ENCODE results near the gene RIC1. TPM values are rescaled to one million over a fixed set of nuclear protein-coding genes. Genes with fewer than 3 reads are reported as not detected.

The RIC1 gene
- total and polyA plus RNA-seq, 2 experiments from 2014 or later, result 9.7 to 33.7 TPM

GRCh38 chr9:5614192-5614591 is 14.7 kb upstream of the RIC1 start:
- H3K4me1 ChIP-seq (ENCODE audit: low read depth), result no peaks in the 10 kb centered on the region
- no peak for DNase-seq (ENCODE audit: low read depth in 1 of 2, low spot score in 1 of 2)
- no peak overlapping the region for H3K4me3 ChIP-seq
- no peaks in the 10 kb centered on the region for H3K36me3 ChIP-seq
- no peaks in the 10 kb centered on the region for H3K27me3 ChIP-seq
- H3K27ac ChIP-seq, result no peak overlapping the region
- no peak for TF ChIP-seq CTCF (IDR thresholded peaks at IDR 0.05; ENCODE audit: low read depth, low read length)
- no peaks in the 10 kb centered on the region for H3K9me3 ChIP-seq (ENCODE audit: low read depth)

- no peak for DNase-seq (ENCODE audit: low read depth in 1 of 2, low spot score in 1 of 2)
Measured at GRCh38 chr9:5614985-5615384, 13.9 kb upstream of the RIC1 start.

GRCh38 chr9:5617749-5618148 is 11.2 kb upstream of the RIC1 start:
- no peaks in the 10 kb centered on the region for H3K9me3 ChIP-seq (ENCODE audit: low read depth)
- no peak for DNase-seq (ENCODE audit: low read depth in 1 of 2, low spot score in 1 of 2)
- H3K4me3 ChIP-seq, result no peak overlapping the region
- no peak for TF ChIP-seq CTCF (IDR thresholded peaks at IDR 0.05; ENCODE audit: low read depth, low read length)
- H3K27me3 ChIP-seq, result no peaks in the 10 kb centered on the region
- H3K27ac ChIP-seq, result no peak overlapping the region
- no peaks in the 10 kb centered on the region for H3K4me1 ChIP-seq (ENCODE audit: low read depth)
- H3K36me3 ChIP-seq, result no peaks in the 10 kb centered on the region

More at GRCh38 chr9:5614985-5615384, 13.9 kb upstream of the RIC1 start:
- Histone ChIP-seq H3K4me1 (ENCODE audit: low read depth) (no peaks in the 10 kb centered on the region), H3K9me3 (ENCODE audit: low read depth) (no peaks in the 10 kb centered on the region), H3K4me3 (no peak overlapping the region), H3K27me3 (no peaks in the 10 kb centered on the region), H3K27ac (no peak overlapping the region), H3K36me3 (no peaks in the 10 kb centered on the region)
- TF ChIP-seq CTCF (IDR thresholded peaks at IDR 0.05; ENCODE audit: low read depth, low read length), result no peak

- no peaks in the 10 kb centered on the region for H3K9me3 ChIP-seq (ENCODE audit: low read depth)
- H3K27ac ChIP-seq, result no peak overlapping the region
- no peak for TF ChIP-seq CTCF (IDR thresholded peaks at IDR 0.05; ENCODE audit: low read depth, low read length)
- no peaks in the 10 kb centered on the region for H3K4me1 ChIP-seq (ENCODE audit: low read depth)
- H3K36me3 ChIP-seq, result no peaks in the 10 kb centered on the region
- no peak for DNase-seq (ENCODE audit: low read depth in 1 of 2, low spot score in 1 of 2)
- H3K4me3 ChIP-seq, result no peak overlapping the region
- H3K27me3 ChIP-seq, result no peaks in the 10 kb centered on the region
Measured at GRCh38 chr9:5620494-5620893, 8.4 kb upstream of the RIC1 start.

- H3K4me1 ChIP-seq (ENCODE audit: low read depth), result no peaks in the 10 kb centered on the region
- H3K27me3 ChIP-seq, result no peaks in the 10 kb centered on the region
- H3K9me3 ChIP-seq (ENCODE audit: low read depth), result no peaks in the 10 kb centered on the region
- no peak for TF ChIP-seq CTCF (IDR thresholded peaks at IDR 0.05; ENCODE audit: low read depth, low read length)
- DNase-seq (ENCODE audit: low read depth in 1 of 2, low spot score in 1 of 2), result peak in 1 of 2 donors; percentile 70
- no peaks in the 10 kb centered on the region for H3K36me3 ChIP-seq
- no peak overlapping the region for H3K4me3 ChIP-seq
- no peak overlapping the region for H3K27ac ChIP-seq
Measured at GRCh38 chr9:5621327-5621726, 7.6 kb upstream of the RIC1 start.

GRCh38 chr9:5622016-5622415 is 6.9 kb upstream of the RIC1 start:
- DNase-seq (ENCODE audit: low read depth in 1 of 2, low spot score in 1 of 2), result peak in 1 of 2 donors; percentile 82
- H3K36me3 ChIP-seq, result no peaks in the 10 kb centered on the region
- no peaks in the 10 kb centered on the region for H3K27me3 ChIP-seq
- peaks cover 3% of the 10 kb centered on the region for H3K4me1 ChIP-seq (ENCODE audit: low read depth)
- no peak overlapping the region for H3K27ac ChIP-seq
- H3K9me3 ChIP-seq (ENCODE audit: low read depth), result no peaks in the 10 kb centered on the region
- no peak overlapping the region for H3K4me3 ChIP-seq
- TF ChIP-seq CTCF (IDR thresholded peaks at IDR 0.05; ENCODE audit: low read depth, low read length), result no peak

All from cardiac muscle cell (in vitro differentiated cells and primary cell).